ENCODE measurements around the gene PICK1. TPM values are rescaled to one million over a fixed set of nuclear protein-coding genes. Genes with fewer than 3 reads are reported as not detected.
A peak's percentile ranks its signal among the peaks of the same experiment; 100 is the strongest.

Gene PICK1
- total RNA-seq, 1 donor from 2014 or later: 5.5 TPM

DNA sequence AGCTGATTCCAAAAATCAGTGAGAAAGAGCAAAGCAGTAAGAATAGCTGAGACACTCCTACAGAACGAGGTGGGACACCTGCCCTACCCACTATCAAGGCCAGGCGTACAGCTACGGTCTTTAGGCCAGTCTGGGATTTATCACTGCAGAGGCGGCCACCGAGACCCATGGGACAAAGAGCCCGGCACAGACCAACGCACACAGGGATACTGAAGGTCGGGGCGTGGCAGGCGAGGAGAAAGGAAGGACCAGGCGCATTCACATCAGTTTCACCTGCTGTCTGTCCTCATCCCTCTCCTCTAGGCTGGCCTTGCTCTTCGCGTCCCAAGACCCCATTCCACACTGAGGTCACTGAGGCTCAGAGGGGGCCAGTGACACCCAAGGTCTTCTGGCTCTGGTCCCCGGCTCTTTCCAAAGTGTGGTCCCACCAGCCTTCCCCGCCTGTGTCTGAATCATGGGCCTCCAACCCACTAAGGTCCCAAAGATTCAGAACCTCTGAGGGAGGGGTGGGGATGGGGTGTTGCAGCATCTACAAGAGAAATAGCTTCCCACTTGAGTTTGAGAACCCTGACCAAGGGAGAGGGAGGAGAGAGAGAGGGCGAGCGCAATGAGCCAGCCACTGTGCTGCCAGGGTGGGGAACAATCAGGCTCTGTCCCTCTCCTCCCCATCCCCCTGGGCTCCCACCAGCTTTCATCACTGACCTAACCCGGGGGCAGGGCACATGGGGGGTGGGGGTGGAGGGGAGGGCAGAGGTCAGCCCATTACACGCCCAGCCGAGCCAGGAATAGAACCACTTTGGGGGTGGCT is 7.2 kb upstream of the PICK1 start:
- DNase-seq (ENCODE audit: low spot score): no peak

DNA sequence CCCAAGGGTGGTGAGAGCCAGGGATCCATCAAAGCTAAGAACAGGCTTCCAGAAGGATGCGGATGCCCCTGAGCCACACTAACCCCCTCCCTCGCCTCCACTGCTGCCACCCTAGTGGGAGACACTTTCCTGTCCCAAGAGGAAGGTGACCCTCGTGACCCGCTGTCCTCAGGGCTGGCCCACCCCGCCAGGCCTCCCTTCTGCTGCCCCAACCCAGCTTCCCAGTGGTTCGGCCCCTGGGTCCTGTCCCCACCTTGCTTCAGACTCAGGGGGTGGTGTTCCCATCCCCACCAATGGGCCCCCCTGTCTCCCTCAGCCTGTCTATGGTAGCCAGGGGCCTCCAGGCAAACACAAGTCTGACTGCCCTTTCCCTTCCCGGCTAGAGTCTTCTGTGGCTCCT is 6.5 kb upstream of the PICK1 start:
- no peak for DNase-seq (ENCODE audit: low spot score)

DNA sequence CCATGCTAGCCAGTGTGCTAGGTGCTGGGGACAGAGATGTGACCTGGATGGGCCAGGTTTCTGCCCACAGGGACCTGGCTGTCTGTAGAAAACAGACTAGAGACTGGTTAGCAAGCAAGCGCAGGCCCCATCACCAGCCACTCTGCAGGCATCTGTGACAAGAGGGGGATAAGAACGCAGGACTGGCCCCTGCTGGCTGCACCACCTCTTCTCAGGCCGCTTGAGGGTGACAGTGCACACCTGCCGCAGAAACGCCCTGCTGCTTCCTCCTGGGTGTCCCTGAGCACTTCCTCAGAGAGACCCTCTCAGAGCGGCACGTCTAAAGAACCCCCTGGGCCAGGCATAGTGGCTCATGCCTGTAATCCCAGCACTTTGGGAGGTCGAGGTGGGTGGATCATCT is 5.9 kb upstream of the PICK1 start:
- DNase-seq (ENCODE audit: low spot score): no peak

DNA sequence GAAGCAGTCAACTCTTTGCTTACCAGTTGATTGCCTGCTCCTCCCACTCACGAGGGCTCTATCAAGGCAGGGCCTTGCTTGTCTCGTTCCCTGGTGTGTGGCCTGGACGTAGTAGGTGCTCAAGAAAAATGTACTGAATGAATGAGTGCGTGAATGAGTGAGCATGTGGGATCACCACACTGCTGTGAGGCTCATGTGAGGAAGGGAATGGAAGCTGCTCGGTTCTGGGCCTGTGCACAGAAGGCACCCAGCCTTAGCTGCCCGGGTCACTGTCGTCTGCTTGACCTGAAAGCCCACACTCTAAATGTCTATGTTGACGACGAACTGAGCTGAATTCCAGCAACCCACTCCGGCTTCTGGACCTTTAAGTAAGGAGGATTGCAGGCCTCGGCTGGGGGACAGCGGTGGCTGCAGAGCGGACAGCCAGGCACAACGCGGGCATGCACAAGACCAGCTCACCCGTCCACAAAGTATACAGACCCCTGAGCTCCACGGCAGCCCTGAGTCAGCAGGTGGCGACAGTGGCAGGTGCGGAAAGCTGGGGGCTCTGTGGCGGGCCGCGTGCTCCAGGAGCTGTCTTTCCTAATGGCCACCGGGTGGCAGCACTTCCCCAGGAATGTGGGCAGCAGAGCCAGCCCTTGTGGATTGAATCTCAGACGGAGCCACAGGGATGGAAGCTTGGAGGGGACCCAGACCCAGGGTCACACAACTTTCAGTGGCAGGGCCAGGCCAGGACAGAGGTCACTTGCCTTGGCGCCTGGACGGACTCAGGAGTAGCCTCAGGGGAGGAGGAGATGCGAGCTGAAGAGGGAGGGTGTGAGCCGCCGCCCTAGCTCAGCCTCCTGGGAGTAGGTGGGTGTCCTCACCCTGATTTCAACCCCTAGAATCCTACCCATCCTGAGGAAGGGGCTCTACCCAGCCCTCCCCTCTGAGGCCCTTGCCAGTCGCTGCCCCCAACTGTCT is 5.0 kb upstream of the PICK1 start:
- peak; percentile 81 for DNase-seq (ENCODE audit: low spot score)

DNA sequence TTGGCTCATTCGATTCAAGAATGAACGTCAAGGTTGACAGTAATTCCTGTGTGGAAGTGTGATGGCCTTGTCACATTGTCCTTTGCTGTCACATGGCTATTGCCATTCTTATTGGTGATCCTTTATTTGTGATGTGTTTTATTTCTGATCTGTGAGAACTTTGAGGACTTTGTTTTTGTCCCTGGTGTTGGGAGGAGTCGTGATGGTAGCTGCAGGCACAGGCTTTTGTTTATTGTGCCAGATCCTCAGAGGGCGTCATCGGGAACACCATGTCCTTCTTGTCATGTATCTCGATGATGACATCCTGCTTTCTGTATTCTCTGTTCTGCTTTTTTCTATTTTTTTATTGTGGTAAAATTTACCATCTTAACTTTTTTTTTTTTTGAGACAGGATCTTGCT is 5.6 kb downstream of the PICK1 start:
- no peak for DNase-seq (ENCODE audit: low spot score)

DNA sequence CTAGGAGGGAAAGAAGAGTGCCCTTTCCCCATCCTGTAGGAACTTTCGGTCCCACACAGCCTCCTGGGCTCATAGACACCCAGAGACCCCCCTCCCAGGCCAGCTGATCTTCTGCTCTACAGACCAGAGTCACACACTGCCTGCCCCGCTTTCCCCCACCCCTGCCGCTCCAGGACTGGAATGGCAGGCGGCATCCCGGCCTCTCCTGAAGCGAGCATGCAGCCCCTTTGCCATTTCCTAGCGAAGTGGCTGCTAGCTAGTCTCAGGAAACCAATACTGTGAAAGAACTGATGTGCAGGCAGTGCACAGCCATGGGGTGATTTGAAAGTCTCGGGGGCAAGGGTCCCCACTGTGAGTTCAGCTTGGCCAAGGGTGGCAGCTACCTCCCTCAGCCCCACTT is 8.3 kb downstream of the PICK1 start:
- DNase-seq (ENCODE audit: low spot score): no peak

DNA sequence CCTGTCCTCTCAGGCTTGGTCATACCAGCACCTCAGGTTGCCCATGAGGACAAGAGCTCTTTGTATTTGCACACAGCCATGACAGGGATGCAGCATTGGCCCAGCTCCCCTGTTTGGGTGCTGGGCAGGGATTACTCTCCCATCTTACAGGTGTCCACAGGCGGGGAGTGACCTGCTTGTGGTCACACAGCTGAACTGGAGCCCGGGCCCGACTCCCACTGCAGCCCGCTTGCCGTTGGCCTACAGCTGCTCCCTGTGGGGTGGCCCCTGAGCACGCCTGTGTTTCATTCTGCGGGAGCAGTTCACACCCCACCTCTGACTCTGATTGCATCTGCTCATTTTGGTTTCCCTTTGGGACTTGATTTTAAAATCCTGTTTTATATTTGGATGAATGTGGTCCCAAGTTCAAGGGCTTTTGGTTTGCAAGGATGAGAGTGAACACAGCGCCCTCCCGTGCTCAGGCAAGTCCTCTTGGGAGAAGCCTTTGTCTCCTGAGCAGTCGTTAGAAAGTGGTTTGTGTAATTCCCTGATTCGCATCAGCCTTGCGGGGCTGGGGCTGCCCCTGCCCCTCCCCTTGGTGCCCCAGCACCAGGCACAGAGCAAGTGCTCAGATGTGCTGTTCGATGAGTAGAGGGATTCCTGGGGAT is 9.3 kb downstream of the PICK1 start:
- DNase-seq (ENCODE audit: low spot score): no peak

DNA sequence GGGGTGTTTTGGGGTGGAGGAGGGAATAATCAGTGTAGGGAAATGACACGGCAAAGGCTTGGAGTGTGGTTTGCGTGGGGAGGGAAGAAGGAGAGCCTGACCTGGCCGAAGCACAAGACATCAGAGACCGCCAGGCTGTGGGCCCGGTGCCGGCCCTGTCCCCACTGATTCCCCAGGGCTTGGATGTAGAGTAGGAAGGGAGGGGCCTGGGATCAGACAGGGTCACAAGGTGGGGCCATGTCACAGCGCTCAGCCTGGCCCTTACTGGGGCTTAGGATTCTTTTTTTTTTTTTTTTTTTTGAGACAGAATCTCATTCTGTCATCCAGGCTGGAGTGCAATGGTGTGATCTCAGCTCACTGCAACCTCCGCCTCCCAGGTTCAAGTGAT is 9.8 kb downstream of the PICK1 start:
- no peak for DNase-seq (ENCODE audit: low spot score)

DNA sequence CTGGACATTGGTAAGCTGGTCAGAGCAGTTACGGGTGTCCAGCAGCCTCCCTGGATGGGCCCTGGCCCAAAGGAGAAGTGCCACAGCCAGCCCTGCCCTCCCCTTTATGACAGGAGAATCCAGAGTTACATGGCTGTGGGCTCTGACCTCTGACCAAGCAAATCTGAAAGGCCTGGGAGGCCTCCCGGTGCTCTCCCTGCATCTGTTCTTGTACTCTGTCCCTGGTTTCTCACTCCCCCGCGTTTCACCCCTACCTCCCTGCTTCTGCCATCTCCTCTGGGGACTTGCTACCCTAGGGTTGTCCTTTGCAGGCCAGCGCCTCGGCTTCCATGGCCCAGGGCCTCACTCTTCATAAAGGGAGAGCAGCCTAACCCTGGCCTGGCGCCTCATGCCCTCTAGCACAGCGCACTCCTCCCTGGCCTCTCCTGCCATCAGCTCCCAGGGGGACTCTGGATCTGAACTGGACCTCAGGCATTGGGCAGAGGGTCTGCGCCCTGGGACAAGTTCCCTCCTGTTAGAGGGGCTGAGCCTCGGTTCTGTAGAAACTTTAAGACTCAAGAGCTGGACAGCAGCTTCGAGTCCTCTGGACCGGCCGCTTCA is 10.7 kb downstream of the PICK1 start:
- DNase-seq (ENCODE audit: low spot score): no peak

DNA sequence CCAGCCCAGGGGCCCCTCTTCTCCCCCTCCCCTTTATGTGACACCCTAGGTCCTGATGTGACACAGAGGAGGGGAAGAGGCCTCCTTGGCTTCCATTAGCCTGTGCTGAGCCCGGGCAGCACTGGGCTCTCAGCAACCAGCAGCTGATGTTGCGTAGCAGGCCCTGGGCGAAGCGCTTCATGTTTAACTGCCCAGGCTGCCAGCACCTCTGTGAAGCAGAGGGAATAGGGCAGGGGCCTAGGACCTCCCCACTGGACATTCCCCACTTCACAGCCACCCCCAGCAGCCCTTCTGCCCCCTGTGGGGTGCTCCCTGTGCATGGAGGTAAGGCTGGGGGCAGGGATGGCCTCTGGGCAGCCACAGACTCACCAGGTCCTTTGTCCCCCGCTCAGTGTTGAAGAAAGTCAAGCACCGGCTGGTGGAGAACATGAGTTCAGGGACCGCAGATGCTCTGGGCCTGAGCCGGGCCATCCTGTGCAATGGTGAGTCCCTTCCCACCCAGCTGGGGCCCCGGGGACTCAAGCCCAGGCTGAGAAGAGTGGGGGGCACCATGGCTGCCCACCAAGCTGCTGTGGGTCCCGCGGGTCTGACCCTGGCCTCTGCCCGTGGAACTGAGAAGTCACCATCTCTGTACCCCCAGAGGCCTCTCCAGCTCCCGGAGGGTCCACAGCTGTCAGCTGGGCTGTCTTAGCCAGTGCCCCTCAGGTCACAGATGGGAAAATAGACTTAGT is 11.6 kb downstream of the PICK1 start:
- no peak for DNase-seq (ENCODE audit: low spot score)

DNA sequence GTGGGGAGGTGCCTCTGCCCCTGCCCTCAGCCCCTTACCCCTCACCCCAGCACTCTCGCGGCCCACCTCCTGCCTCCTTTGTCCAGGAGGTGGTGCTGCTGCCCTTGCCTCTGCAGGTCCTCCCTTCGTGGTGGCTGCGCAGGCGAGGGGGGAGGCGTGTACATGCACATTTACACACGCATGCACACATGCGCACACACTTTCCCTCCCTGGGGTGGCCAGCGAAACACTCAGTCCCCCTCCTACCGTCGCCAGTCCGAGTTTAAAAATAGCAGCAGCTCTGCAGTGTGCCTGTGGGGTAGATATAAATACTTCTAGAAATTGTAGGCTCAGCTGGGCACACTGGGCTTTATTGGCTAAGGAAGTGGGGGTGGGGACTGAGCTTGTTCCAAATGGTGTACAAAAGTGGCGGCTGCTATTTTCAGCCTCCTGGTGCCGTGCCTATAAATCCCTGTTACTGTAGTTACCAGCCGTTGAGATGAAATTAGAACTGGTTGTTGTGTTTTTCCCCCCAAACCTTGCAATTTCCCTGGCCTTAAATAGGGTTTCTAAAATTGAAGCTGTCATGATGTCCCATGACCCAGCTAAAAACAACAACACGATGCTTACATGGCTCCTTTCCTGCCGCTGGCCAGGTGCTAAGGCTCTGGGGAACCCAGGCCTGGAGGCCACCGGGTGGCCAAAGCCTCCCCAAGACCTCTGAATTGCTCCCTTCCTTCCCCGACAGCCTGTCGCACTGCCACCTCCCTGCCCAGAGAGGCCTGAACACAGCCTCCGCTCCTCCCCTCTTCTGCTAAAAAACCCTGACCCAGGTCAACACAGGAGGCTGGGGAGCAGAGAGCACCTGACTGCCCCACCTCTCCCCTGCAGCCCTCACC is 12.4 kb downstream of the PICK1 start:
- peak; percentile 69 for DNase-seq (ENCODE audit: low spot score)

DNA sequence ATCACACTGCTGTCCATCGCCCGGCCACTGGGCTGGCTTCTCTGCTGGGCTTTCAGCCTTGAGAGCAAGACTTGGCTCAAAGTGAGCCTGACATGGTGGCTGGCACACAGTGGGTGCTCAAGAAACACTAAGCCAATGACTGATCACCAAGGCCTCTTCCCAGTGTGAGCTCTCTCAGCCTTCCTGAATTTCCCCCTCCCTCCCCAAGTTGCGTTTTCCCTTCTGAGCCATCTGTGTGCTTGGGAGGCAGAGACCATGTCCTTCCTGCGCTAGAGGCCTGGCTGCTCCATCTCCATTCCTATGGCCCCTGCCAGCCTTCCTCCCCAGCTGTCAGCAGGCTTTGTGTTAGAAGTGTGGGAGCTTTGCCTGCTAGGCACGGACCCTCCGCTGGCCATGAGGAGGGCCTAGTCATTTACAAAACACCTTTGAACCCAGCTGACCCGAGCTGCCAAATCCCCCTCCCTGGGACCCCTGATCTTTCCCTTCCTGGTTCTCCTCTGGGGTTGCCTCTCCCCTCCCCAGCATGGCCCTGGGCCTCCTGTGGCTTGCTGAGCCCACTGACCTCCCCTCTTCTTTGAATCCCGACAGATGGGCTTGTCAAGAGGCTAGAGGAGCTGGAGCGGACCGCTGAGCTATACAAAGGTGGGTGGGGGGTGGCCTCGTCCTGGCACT is 13.2 kb downstream of the PICK1 start:
- no peak for DNase-seq (ENCODE audit: low spot score)

DNA sequence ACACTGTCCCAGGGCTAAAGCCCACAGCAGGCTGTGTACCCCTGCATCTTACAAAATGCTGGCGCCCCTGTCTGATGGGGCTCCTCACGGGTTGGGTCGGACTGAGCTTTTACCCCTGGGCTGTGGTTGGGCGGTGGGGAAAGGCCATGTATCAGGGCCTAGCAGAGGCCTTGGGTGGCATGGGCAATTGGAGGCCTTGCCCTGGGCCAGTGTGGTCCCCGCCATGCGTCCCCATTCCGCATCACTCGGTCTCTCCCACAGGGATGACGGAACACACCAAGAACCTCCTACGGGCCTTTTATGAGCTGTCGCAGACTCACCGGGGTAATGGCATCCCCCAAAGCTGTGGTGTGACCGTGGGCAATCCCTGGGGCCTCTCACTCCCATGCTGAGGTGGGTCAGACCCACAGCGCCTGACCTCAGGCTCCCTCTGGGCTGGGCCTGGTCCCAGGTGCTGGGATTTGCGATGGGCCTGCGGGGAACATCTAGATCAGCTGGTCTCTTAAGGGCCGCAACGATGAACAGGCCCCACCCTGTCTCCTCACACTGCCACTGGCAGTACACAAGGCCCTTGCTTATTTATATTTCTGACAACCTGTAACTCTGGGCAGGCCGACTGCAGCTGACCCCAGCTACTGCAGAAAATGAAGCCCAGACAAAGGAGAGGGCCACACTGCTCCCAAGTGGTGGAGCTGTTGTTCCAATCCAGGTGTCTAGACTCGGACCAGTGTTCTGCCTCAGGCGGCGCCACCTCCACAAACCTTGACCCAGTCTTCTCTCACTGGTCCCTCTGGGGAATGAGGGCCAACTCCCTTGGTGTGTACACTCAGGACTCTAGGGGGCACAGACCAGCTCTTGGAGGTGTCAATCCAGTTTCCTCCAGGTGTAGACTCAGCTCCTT is 14.5 kb downstream of the PICK1 start:
- no peak for DNase-seq (ENCODE audit: low spot score)

DNA sequence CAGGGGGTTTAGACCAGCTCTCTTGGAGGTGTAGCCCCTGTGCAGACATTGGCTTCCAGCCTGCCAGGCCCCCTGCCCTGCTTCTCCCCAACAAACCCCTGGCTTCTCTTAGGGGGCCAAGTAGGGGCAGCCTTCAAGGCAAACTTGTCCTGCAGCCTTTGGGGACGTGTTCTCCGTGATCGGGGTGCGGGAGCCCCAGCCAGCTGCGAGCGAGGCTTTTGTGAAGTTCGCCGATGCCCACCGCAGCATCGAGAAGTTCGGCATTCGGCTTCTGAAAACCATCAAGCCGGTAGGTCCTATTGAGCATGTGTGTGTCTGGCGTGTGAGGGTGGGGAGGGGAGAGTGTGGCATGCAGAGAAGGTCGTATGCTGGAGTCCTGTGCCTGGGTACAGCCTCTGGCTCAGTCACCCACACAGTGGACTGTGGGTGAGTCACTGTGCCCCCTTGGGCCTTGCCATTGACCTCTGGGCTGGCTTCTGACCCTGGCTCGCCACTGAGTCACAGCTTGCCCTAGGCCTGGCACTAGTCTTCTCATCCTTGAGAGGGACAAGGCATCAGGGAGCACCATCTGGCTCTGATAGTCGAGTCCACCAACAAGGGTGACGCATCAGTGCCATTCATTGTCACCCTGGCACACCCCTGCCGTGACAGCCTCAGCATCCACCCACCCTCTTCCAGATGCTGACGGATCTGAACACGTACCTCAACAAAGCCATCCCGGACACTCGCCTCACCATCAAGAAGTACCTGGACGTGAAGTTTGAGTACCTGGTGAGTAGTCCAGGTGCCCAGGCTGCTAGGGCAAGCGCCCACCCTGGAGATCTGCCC is 15.3 kb downstream of the PICK1 start:
- DNase-seq (ENCODE audit: low spot score): no peak

DNA sequence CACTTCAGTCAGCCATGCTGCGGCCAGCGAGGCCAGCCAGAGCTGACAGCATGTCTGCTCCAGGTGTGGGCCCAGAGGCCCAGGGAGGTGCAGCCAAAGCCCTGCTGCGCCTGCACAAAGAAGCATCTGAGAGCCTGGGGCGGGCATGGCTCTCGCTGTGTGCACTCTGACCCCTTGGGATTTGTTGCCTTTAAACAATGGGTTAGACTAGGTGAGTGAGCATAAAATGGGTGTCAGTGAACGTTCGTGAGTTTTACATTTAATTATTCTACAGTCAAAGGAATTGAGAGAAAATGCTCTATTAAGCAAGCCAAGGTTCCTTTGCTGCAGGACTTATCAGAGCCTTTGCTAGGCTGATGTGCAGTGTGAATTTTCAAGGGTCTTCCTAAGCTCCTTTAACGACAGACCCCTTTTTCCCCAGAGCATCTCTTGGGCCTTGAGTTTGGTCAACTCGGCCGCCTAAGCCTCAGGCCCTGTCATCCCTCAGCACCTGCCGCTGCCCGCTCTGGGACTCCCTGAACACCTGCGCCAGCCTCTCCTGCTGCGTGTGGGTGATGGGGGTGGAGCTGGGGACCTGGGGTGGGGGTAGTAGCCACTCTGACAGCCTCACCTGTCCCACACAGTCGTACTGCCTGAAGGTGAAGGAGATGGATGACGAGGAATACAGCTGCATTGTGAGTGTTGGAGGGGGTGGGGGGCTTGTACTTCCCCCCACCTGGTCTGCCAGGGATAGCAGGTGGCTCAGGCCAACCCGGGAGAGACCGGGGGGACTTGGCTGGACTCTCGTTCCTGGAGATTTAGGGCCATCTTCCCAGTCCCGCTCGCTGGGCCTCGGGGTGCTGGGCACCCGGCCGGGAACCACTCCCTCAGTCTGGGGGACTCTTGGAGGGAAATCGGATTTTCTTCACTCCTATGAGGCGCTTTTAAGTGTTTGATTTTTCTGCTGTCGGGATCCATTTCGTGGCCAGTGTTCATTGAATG is 16.2 kb downstream of the PICK1 start:
- DNase-seq (ENCODE audit: low spot score): no peak
